DND-41 (cell line): ENCODE measurements around the gene MAPRE3.

Experiments used
- CTCF ChIP-seq: IDR thresholded peaks from 2 replicates; pipeline ENCODE4 v1.5.1; 2012; ENCODE audit warnings: borderline replicate concordance, low read length, moderate library complexity, mild to moderate bottlenecking; ENCODE audit not compliant: poor library complexity, severe bottlenecking; ENCODE audit errors: extremely low read depth
- EZH2 ChIP-seq: IDR thresholded peaks from 3 replicates; pipeline ENCODE4 v1.6.1; 2012; ENCODE audit warnings: borderline replicate concordance, low read depth, mild to moderate bottlenecking, moderate library complexity, low read length, inconsistent platforms; ENCODE audit not compliant: severe bottlenecking

- TF ChIP-seq CTCF (no peak), EZH2 (no peak)
These were observed 31.5 kb downstream of the MAPRE3 start for GRCh38 chr2:27001950-27002349.
